GM18508 (cell line): Measurements from ENCODE around the gene PECR.
"Not testable (repeated sequence)": the region's sequence is repeated elsewhere in the genome, so short reads cannot be mapped to it uniquely, and the experiment has no call there.

ENCODE experiments used
- ATAC-seq: cut with Tn5 transposase; IDR thresholded peaks from one replicate; pipeline ENCODE4 v1.9.1; 2021; ENCODE audit warnings: moderate number of reproducible peaks; ENCODE audit not compliant: insufficient read depth, unreplicated experiment

Gene PECR

GRCh38 chr2:216033403-216033802 is 48.2 kb downstream of the PECR start:
- ATAC-seq: peak; percentile 32

- ATAC-seq: peak; percentile 72
Measured at GRCh38 chr2:216031960-216032689, 49.5 kb downstream of the PECR start.

- no peak for ATAC-seq
Measured at GRCh38 chr2:216030216-216030615, 51.4 kb downstream of the PECR start.

- no peak for ATAC-seq
Measured at GRCh38 chr2:216029416-216030129, 52.0 kb downstream of the PECR start.

- ATAC-seq: no peak
Measured at GRCh38 chr2:216024779-216025336, 56.8 kb downstream of the PECR start.

GRCh38 chr2:216023055-216023648 is 58.5 kb downstream of the PECR start:
- ATAC-seq: peak; percentile 62

- no peak for ATAC-seq
Measured at GRCh38 chr2:216021768-216022565, 59.6 kb downstream of the PECR start.

GRCh38 chr2:216018709-216019108 is 62.9 kb downstream of the PECR start:
- no peak for ATAC-seq

- ATAC-seq: no peak
Measured at GRCh38 chr2:216017365-216017764, 64.2 kb downstream of the PECR start.

GRCh38 chr2:216016581-216016980 is 65.0 kb downstream of the PECR start:
- no peak for ATAC-seq

- ATAC-seq: peak; percentile 87
Measured at GRCh38 chr2:216015722-216016464, 65.7 kb downstream of the PECR start.

GRCh38 chr2:216014986-216015385 is 66.6 kb downstream of the PECR start:
- no peak for ATAC-seq

GRCh38 chr2:216014006-216014405 is 67.6 kb downstream of the PECR start:
- no peak for ATAC-seq

- ATAC-seq: no peak
Measured at GRCh38 chr2:216013080-216013909, 68.3 kb downstream of the PECR start, which contains the start of gene MREG. MREG (minus strand) TSS chr2:216013551; CDS start chr2:216013327, 224 bp downstream.

GRCh38 chr2:216012830-216013079 is 68.9 kb downstream of the PECR start:
- ATAC-seq: no peak

GRCh38 chr2:216012133-216012829 is 69.3 kb downstream of the PECR start:
- no peak for ATAC-seq

GRCh38 chr2:216009215-216009614 is 72.4 kb downstream of the PECR start:
- ATAC-seq: not testable (repeated sequence)

- ATAC-seq: no peak
Measured at GRCh38 chr2:216008387-216008786, 73.2 kb downstream of the PECR start.
